Skeletal muscle satellite cell (primary cell): ENCODE measurements around the gene KRTAP19-7. TPM values are rescaled to one million over a fixed set of nuclear protein-coding genes. Genes with fewer than 3 reads are reported as not detected.

Source experiments
- H3K27me3 ChIP-seq: 2 replicates; pipeline ENCODE4 v1.7.0; 2013; ENCODE audit warnings: low read length; ENCODE audit not compliant: control insufficient read depth, insufficient read depth
- H3K36me3 ChIP-seq: 2 replicates; pipeline ENCODE4 v1.7.0; 2013; ENCODE audit warnings: mild to moderate bottlenecking, control low read depth, low read length; ENCODE audit not compliant: insufficient read depth
- H3K4me1 ChIP-seq: 2 replicates; pipeline ENCODE4 v1.7.0; 2013; ENCODE audit warnings: low read length; ENCODE audit not compliant: control insufficient read depth, insufficient read depth
- H3K4me2 ChIP-seq: 2 replicates; pipeline ENCODE4 v1.7.0; 2013; ENCODE audit warnings: mild to moderate bottlenecking, low read length
- H3K4me3 ChIP-seq: 2 replicates; pipeline ENCODE4 v1.7.0; 2013; ENCODE audit warnings: low read length
- H3K9ac ChIP-seq: 2 replicates; pipeline ENCODE4 v1.7.0; 2013; ENCODE audit warnings: mild to moderate bottlenecking, low read depth, low read length, moderate library complexity
- H3K9me3 ChIP-seq: replicated peaks from 2 replicates; pipeline ENCODE4 v1.7.0; 2013; ENCODE audit warnings: mild to moderate bottlenecking, control low read depth, low read length
- total RNA-seq: library from RNA; depleted of rRNA; stranded (reverse); fragments of >200 nt; gene quantifications from 2 replicates; pipeline ENCODE4 v1.2.3, GENCODE V29; 2012; rRNA removed

The KRTAP19-7 gene
- total RNA-seq, result not detected in 2 replicates

DNA sequence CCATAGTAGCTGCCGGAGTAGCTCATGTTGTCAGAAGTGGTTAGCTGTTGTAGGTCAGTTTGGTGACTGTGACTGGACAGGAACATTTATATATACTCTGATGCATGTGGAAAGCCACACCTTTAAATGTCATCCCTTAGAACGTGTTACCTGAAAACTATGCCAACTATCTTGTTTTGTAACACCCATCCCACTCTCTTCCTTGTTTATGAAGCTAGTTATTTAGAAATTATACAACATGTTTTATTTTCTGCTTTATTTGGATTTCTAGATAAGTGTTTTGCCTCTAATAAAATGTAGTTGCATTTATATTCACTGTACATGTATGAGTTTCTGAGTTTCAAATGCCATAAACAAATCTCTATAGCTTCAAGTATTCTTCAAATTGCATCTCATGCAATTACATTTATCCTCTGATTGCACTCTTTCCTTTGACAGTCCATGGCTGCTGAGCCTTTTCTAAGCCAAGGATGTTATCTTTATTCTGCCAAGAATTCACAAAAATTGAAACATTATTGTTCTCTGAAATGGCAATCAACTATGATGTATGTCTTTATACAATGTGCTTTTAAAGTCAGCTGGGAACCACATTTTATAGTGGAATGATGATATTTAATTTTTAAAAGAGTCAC is at the start of gene KRTAP19-7:
Gene KRTAP19-7, minus strand, starts transcription at position 51 of the 632 bp plus-strand sequence. Its CDS starts 25 bp downstream, at position 26.
- Histone ChIP-seq H3K9me3 (peaks cover 8% of the 10 kb centered on the region), H3K9ac (no peak within 1 kb of the TSS), H3K27me3 (no peaks in the 10 kb centered on the region), H3K4me3 (no peak within 1 kb of the TSS), H3K36me3 (no peaks in the 10 kb centered on the region), H3K4me1 (no peaks in the 10 kb centered on the region), H3K4me2 (no peak within 1 kb of the TSS)

GRCh38 chr21:30605968-30606367 is 44.9 kb upstream of the KRTAP19-7 start:
- H3K27me3 ChIP-seq, result no peaks in the 10 kb centered on the region
- no peaks in the 10 kb centered on the region for H3K36me3 ChIP-seq
- no peak overlapping the region for H3K4me2 ChIP-seq
- no peaks in the 10 kb centered on the region for H3K4me1 ChIP-seq
- peaks cover 4% of the 10 kb centered on the region for H3K9me3 ChIP-seq
- H3K9ac ChIP-seq, result no peak overlapping the region
- no peak overlapping the region for H3K4me3 ChIP-seq

GRCh38 chr21:30600787-30601186 is 39.7 kb upstream of the KRTAP19-7 start, which contains the start of gene KRTAP22-1:
Gene KRTAP22-1, plus strand, starts transcription at chr21:30601087.
- no peak within 1 kb of the TSS for H3K9ac ChIP-seq
- H3K27me3 ChIP-seq, result no peaks in the 10 kb centered on the region
- no peaks in the 10 kb centered on the region for H3K36me3 ChIP-seq
- no peaks in the 10 kb centered on the region for H3K4me1 ChIP-seq
- H3K4me2 ChIP-seq, result no peak within 1 kb of the TSS
- no peak within 1 kb of the TSS for H3K4me3 ChIP-seq
- H3K9me3 ChIP-seq, result peaks cover 4% of the 10 kb centered on the region

GRCh38 chr21:30598802-30599201 is 37.7 kb upstream of the KRTAP19-7 start, which contains the start of gene KRTAP6-2:
Gene KRTAP6-2, minus strand, starts transcription at chr21:30598902. Its CDS starts 28 bp downstream, at chr21:30598874.
- Histone ChIP-seq H3K4me1 (no peaks in the 10 kb centered on the region), H3K4me3 (no peak within 1 kb of the TSS)

GRCh38 chr21:30592140-30592539 is 31.0 kb upstream of the KRTAP19-7 start, which contains the start of gene KRTAP6-3:
Gene KRTAP6-3, plus strand, starts transcription at chr21:30592440. Its CDS starts 6 bp downstream, at chr21:30592446.
- Histone ChIP-seq H3K4me2 (no peak within 1 kb of the TSS), H3K36me3 (no peaks in the 10 kb centered on the region), H3K9ac (no peak within 1 kb of the TSS), H3K27me3 (no peaks in the 10 kb centered on the region), H3K9me3 (peaks cover 13% of the 10 kb centered on the region), H3K4me1 (no peaks in the 10 kb centered on the region), H3K4me3 (no peak within 1 kb of the TSS)

More at GRCh38 chr21:30598802-30599201, 37.7 kb upstream of the KRTAP19-7 start, which contains the start of gene KRTAP6-2:
- H3K9ac ChIP-seq, result no peak within 1 kb of the TSS
- H3K36me3 ChIP-seq, result no peaks in the 10 kb centered on the region
- H3K27me3 ChIP-seq, result no peaks in the 10 kb centered on the region
- no peaks in the 10 kb centered on the region for H3K9me3 ChIP-seq
- H3K4me2 ChIP-seq, result no peak within 1 kb of the TSS

- no peak within 1 kb of the TSS for H3K4me3 ChIP-seq
- no peak within 1 kb of the TSS for H3K4me2 ChIP-seq
- peaks cover 13% of the 10 kb centered on the region for H3K9me3 ChIP-seq
- H3K27me3 ChIP-seq, result no peaks in the 10 kb centered on the region
- H3K4me1 ChIP-seq, result no peaks in the 10 kb centered on the region
- H3K9ac ChIP-seq, result no peak within 1 kb of the TSS
- H3K36me3 ChIP-seq, result no peaks in the 10 kb centered on the region
Observed at GRCh38 chr21:30590297-30590696, 29.2 kb upstream of the KRTAP19-7 start, which contains the start of gene KRTAP22-2. Gene KRTAP22-2, minus strand, starts transcription at chr21:30590397.

DNA sequence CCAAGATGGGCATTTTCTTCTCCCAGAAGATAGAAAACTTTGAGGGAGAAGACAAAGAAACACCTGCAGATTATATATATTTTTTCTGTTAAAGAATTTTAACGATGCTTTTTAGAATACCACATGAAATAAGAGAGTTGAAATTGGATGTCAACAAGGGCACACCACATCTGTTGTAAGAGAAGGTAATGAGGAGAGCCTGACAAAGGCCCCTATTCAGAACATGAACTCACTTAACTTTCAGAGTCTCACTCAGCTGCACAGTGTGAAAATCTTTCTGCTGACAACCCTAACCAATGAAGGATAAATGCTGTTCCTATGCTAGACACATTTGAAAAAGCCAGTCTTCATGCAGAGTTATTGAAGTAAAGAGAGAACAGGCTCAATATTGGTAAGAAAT is 21.8 kb upstream of the KRTAP19-7 start:
- H3K9ac ChIP-seq, result no peak overlapping the region
- H3K9me3 ChIP-seq, result peaks cover 11% of the 10 kb centered on the region
- H3K4me1 ChIP-seq, result no peaks in the 10 kb centered on the region
- H3K36me3 ChIP-seq, result no peaks in the 10 kb centered on the region
- no peak overlapping the region for H3K4me2 ChIP-seq
- no peak overlapping the region for H3K4me3 ChIP-seq
- H3K27me3 ChIP-seq, result no peaks in the 10 kb centered on the region

GRCh38 chr21:30580132-30580531 is 19.0 kb upstream of the KRTAP19-7 start:
- no peak overlapping the region for H3K4me3 ChIP-seq
- no peaks in the 10 kb centered on the region for H3K4me1 ChIP-seq
- no peaks in the 10 kb centered on the region for H3K27me3 ChIP-seq
- no peaks in the 10 kb centered on the region for H3K36me3 ChIP-seq
- H3K9me3 ChIP-seq, result peaks cover 11% of the 10 kb centered on the region
- H3K9ac ChIP-seq, result no peak overlapping the region
- H3K4me2 ChIP-seq, result no peak overlapping the region

GRCh38 chr21:30579346-30579745 is 18.2 kb upstream of the KRTAP19-7 start:
- Histone ChIP-seq H3K27me3 (no peaks in the 10 kb centered on the region), H3K4me2 (no peak overlapping the region), H3K9me3 (peaks cover 6% of the 10 kb centered on the region), H3K4me1 (no peaks in the 10 kb centered on the region), H3K9ac (no peak overlapping the region), H3K36me3 (no peaks in the 10 kb centered on the region), H3K4me3 (no peak overlapping the region)

DNA sequence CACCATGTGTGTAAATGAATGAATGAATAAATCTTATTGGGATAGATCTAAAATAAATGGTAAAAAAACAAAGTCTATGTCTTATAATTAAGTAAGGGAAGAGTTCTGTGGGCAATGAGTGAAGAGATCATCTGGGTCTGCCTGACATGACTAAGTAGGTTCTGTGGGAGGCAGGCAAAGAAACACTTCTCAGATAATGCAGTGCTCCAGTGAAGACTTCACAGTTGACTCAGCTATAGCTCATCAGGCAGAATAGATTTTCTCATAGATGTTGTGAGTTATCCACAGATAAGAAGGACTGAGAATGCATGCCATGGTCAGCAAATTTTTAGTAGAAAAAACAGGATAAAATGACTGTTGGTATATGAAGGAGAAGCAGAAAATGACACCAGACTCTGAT is 16.7 kb upstream of the KRTAP19-7 start:
- H3K9ac ChIP-seq, result no peak overlapping the region
- H3K4me1 ChIP-seq, result no peaks in the 10 kb centered on the region
- no peak overlapping the region for H3K4me2 ChIP-seq
- no peaks in the 10 kb centered on the region for H3K27me3 ChIP-seq
- H3K4me3 ChIP-seq, result no peak overlapping the region
- H3K36me3 ChIP-seq, result no peaks in the 10 kb centered on the region
- peaks cover 4% of the 10 kb centered on the region for H3K9me3 ChIP-seq

DNA sequence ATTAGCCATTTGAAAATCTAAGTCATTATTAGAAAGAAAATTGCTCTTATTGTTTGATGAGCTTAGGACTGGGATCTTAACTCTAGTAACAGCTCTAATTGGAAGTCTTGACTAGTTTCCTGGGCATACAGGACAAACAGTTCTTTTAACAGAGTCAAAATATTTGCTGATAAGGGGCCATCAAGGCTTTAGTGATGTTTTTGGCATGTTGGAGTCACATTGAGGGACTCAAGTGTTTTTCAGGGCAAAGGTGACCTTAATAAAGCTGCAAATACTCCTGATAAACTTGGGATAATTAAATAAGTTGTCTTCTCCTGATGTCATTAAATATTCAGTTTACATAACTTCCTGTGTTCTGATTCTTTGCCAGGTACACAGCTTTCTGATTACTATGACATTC is 6.5 kb upstream of the KRTAP19-7 start:
- Histone ChIP-seq H3K4me3 (no peak overlapping the region), H3K9ac (no peak overlapping the region), H3K9me3 (peaks cover 16% of the 10 kb centered on the region)

GRCh38 chr21:30563630-30564029 is 2.5 kb upstream of the KRTAP19-7 start:
- Histone ChIP-seq H3K36me3 (no peaks in the 10 kb centered on the region), H3K4me3 (no peak overlapping the region), H3K27me3 (no peaks in the 10 kb centered on the region), H3K4me1 (no peaks in the 10 kb centered on the region), H3K9ac (no peak overlapping the region), H3K4me2 (no peak overlapping the region), H3K9me3 (peaks cover 9% of the 10 kb centered on the region)

More for the DNA sequence above, 6.5 kb upstream of the KRTAP19-7 start:
- Histone ChIP-seq H3K27me3 (no peaks in the 10 kb centered on the region), H3K4me2 (no peak overlapping the region), H3K36me3 (no peaks in the 10 kb centered on the region), H3K4me1 (no peaks in the 10 kb centered on the region)
